A549 (cell line): Measurements from ENCODE around the gene CABP5. TPM values are rescaled to one million over a fixed set of nuclear protein-coding genes. Genes with fewer than 3 reads are reported as not detected.

Experiments used
- ATAC-seq, 2 experiments: fragments of 200-7000 bp in 1 of 2; fragments of >200 bp in 1 of 2; cut with Nextera tagmentation in 1 of 2; cut with Tn5 transposase in 1 of 2; 3 replicates each; pipeline versions ENCODE4 v1.8.0 to v1.9.1; 2018 to 2020; ENCODE audit warnings: mild to moderate bottlenecking in 1 of 2, moderate library complexity in 1 of 2
- CTCF ChIA-PET: fragments of 300-600 bp; sonication (Branson Sonifier 250); formaldehyde crosslinking; extraction: SDS; loops from one replicate; lab custom pipeline; 2021; ENCODE audit warnings: antibody characterized with exemption, inconsistent platforms; lab: Yijun Ruan, JAX
- POLR2A ChIA-PET: fragments of 350-600 bp; formaldehyde crosslinking; extraction: SDS; loops from one replicate; lab custom pipeline; 2021; ENCODE audit warnings: antibody characterized with exemption, inconsistent platforms; lab: Yijun Ruan, JAX
- DNase-seq, 2 experiments: peaks; one replicate each; pipeline versions ENCODE4 v3.0.0 to v3.0.0-alpha.2; 2011 to 2016; ENCODE audit warnings: low read depth in 1 of 2, low spot score in 1 of 2
- FAIRE-seq: peaks from 2 replicates; lab custom pipeline; 2011; peaks lifted over from hg19 to GRCh38; lab: Jason Lieb, UNC
- H3K27ac ChIP-seq, 2 experiments: fragments of >200 bp; sonication (Bioruptor Twin); formaldehyde crosslinking; 3 replicates each; pipeline ENCODE4 v1.5.1; 2016 to 2017
- H3K4me1 ChIP-seq: fragments of >200 bp; sonication (Bioruptor Twin); formaldehyde crosslinking; 3 replicates; pipeline ENCODE4 v1.6.1; 2016
- H3K4me2 ChIP-seq: fragments of >200 bp; sonication (Bioruptor Twin); formaldehyde crosslinking; 3 replicates; pipeline ENCODE4 v1.6.1; 2016
- H3K4me3 ChIP-seq: fragments of >200 bp; sonication (Bioruptor Twin); formaldehyde crosslinking; 3 replicates; pipeline ENCODE4 v1.5.1; 2016
- H3K9me3 ChIP-seq: fragments of >200 bp; sonication (Bioruptor Twin); formaldehyde crosslinking; 3 replicates; pipeline ENCODE4 v1.6.1; 2016
- BHLHE40 ChIP-seq: IDR thresholded peaks from 2 replicates; pipeline ENCODE4 v1.6.1; 2012; ENCODE audit warnings: low read depth, low read length, inconsistent platforms
- CBX2 ChIP-seq: fragments of 200-600 bp; sonication (generic); IDR thresholded peaks from 2 replicates; pipeline ENCODE4 v1.6.1; 2016; ENCODE audit warnings: low read depth, mild to moderate bottlenecking, borderline replicate concordance
- CBX8 ChIP-seq: fragments of 200-600 bp; sonication (generic); IDR thresholded peaks from 2 replicates; pipeline ENCODE4 v1.6.1; 2016
- CEBPB ChIP-seq, 2 experiments: fragments of >200 bp in 1 of 2; sonication (Bioruptor Twin) in 1 of 2; formaldehyde crosslinking in 1 of 2; IDR thresholded peaks; 2 replicates each; pipeline ENCODE4 v1.6.1; 2012 to 2016
- CHD4 ChIP-seq: fragments of 200-600 bp; sonication (generic); IDR thresholded peaks from 2 replicates; pipeline ENCODE4 v1.6.1; 2016; ENCODE audit warnings: antibody characterized with exemption, mild to moderate bottlenecking, borderline replicate concordance
- EP300 ChIP-seq, 2 experiments: fragments of >200 bp; sonication (Bioruptor Twin); formaldehyde crosslinking; IDR thresholded peaks; 2 replicates in 1 of 2; 3 replicates in 1 of 2; pipeline ENCODE4 v1.6.1; 2016 to 2017
- FOSB ChIP-seq: fragments of 250-450 bp; sonication (Bioruptor Pico); IDR thresholded peaks from 2 replicates; pipeline ENCODE4 v1.5.0; 2020; ENCODE audit warnings: mild to moderate bottlenecking, moderate library complexity
- FOSL2 ChIP-seq, 2 experiments: fragments of 450-650 bp in 1 of 2; fragments of >200 bp in 1 of 2; sonication (Bioruptor Twin) in 1 of 2; formaldehyde crosslinking; IDR thresholded peaks; 2 replicates each; pipeline versions ENCODE4 v1.5.0 to v1.6.1; 2016 to 2020; ENCODE audit warnings: mild to moderate bottlenecking in 1 of 2, moderate library complexity in 1 of 2
- FOXS1 ChIP-seq: fragments of 250-450 bp; sonication (Bioruptor Pico); IDR thresholded peaks from 2 replicates; pipeline ENCODE4 v1.5.0; 2020; ENCODE audit warnings: mild to moderate bottlenecking, moderate library complexity
- HEYL ChIP-seq: fragments of 250-450 bp; sonication (Bioruptor Pico); IDR thresholded peaks from 2 replicates; pipeline ENCODE4 v1.8.0; 2021; ENCODE audit warnings: mild to moderate bottlenecking, moderate library complexity
- JUN ChIP-seq, 2 experiments: fragments of >200 bp; sonication (Bioruptor Twin); formaldehyde crosslinking; IDR thresholded peaks; 2 replicates in 1 of 2; 3 replicates in 1 of 2; pipeline ENCODE4 v1.6.1; 2016 to 2017
- MYC ChIP-seq: IDR thresholded peaks from 2 replicates; pipeline ENCODE4 v1.6.1; 2012; ENCODE audit warnings: mild to moderate bottlenecking, inconsistent platforms, low read length, improper control_type of control experiment, borderline replicate concordance
- NPAS2 ChIP-seq: fragments of 250-450 bp; sonication (Bioruptor Pico); IDR thresholded peaks from 2 replicates; pipeline ENCODE4 v1.8.0; 2022; ENCODE audit warnings: mild to moderate bottlenecking, moderate library complexity, borderline replicate concordance
- NR3C1 ChIP-seq: fragments of >200 bp; sonication (Bioruptor Twin); formaldehyde crosslinking; IDR thresholded peaks from 3 replicates; pipeline ENCODE4 v1.6.1; 2017
- SMC3 ChIP-seq: fragments of >200 bp; sonication (Bioruptor Twin); formaldehyde crosslinking; IDR thresholded peaks from 3 replicates; pipeline ENCODE4 v1.6.1; 2018; ENCODE audit warnings: inconsistent platforms
- TFCP2L1 ChIP-seq: fragments of 250-450 bp; sonication (Bioruptor Pico); IDR thresholded peaks from 2 replicates; pipeline ENCODE4 v1.5.0; 2021; ENCODE audit warnings: mild to moderate bottlenecking
- TP53 ChIP-seq: fragments of 250-450 bp; sonication (Bioruptor Pico); IDR thresholded peaks from 2 replicates; pipeline ENCODE4 v1.5.0; 2021; ENCODE audit warnings: mild to moderate bottlenecking, moderate library complexity
- ZC3H11A ChIP-seq: fragments of 450-650 bp; IDR thresholded peaks from 2 replicates; pipeline ENCODE4 v1.6.1; 2014; ENCODE audit warnings: antibody characterized with exemption, mild to moderate bottlenecking
- ZNF302 ChIP-seq: fragments of 250-450 bp; sonication (Bioruptor Pico); IDR thresholded peaks from 2 replicates; pipeline ENCODE4 v1.9.0; 2021; ENCODE audit warnings: inconsistent platforms, mild to moderate bottlenecking, moderate library complexity
- WGBS: methylation state at CpG from one replicate; pipeline ENCODE4 v1.1.6; 2017; ENCODE audit errors: missing lambda C conversion rate; 5-methylcytosine and 5-hydroxymethylcytosine counted together
- polyA plus RNA-seq, 4 experiments: library from polyadenylated mRNA; depleted of rRNA in 3 of 4; stranded (reverse); fragments of >200 nt; fragmentation: RNase III in 1 of 4; extraction: RNeasy Plus Mini Kit Qiagen cat#74134 plus additional on column Dnase treatment in 1 of 4; gene quantifications; 2 replicates in 3 of 4; 3 replicates in 1 of 4; pipeline ENCODE4 v1.2.3, GENCODE V29; 2011 to 2017
- TF ChIP-seq, protein P1 (sequence below): fragments of 200-600 bp; sonication (generic); IDR thresholded peaks from 2 replicates; pipeline ENCODE4 v1.6.1; 2016; ENCODE audit warnings: antibody characterized with exemption, mild to moderate bottlenecking, moderate library complexity
- TF ChIP-seq, protein P2 (sequence below): fragments of 450-650 bp; IDR thresholded peaks from 2 replicates; pipeline ENCODE4 v1.6.1; 2014; ENCODE audit warnings: antibody characterized with exemption
- TF ChIP-seq, protein P3 (sequence below): IDR thresholded peaks from 2 replicates; pipeline ENCODE4 v1.6.1; 2012; ENCODE audit warnings: low read depth, borderline replicate concordance
- TF ChIP-seq, protein P4 (sequence below): IDR thresholded peaks from 2 replicates; pipeline ENCODE4 v1.6.1; 2012
- TF ChIP-seq, protein P5 (sequence below): fragments of >200 bp; sonication (Bioruptor Twin); formaldehyde crosslinking; IDR thresholded peaks from 3 replicates; pipeline ENCODE4 v1.6.1; 2016
- TF ChIP-seq, protein P6 (sequence below): fragments of >200 bp; sonication (Bioruptor Twin); formaldehyde crosslinking; IDR thresholded peaks from 2 replicates; pipeline ENCODE4 v1.6.1; 2016

CABP5 gene
- polyA plus RNA-seq, 2 of the 4 experiments (the other 2 are of a cell fraction), result not detected

DNA sequence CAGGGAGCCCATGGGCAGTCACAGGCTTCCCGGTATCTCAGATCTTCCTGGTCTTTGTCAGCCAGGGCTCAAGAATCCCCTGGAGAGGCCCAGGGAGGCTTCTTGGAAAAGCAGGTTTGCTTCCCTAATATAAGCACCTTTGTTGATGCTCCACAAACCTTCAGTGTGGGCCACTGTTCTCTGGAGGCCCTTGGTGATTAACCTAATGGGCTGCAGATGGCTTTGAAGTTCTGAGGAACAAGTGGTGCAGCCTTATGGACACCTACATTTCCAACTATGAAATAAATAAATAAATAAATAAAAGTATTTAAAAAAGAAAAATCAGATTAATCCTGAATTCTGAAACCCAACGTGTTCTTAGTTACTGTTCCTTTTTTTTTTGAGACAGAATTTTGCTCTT lies 51.8 kb downstream of the CABP5 start, which contains the start of gene BSPH1:
Gene BSPH1, minus strand, starts transcription at position 101 of the 400 bp plus-strand sequence. Its CDS starts 89 bp downstream, at position 12.
- FAIRE-seq (no peak), DNase-seq (no peak), ATAC-seq (no peak)
- no peaks in the 10 kb centered on the region for H3K4me1 ChIP-seq
- POLR2A ChIA-PET, result no interaction called here
- CTCF ChIA-PET, result no interaction called here
- no peak within 1 kb of the TSS for H3K4me3 ChIP-seq
- no peak within 1 kb of the TSS for H3K4me2 ChIP-seq
- no peak for TF ChIP-seq MYC
- TF ChIP-seq JUN (IDR thresholded peaks at IDR 0.05), result no peak
- no peak for TF ChIP-seq EP300 (IDR thresholded peaks at IDR 0.05)
- TF ChIP-seq, protein P1, sequence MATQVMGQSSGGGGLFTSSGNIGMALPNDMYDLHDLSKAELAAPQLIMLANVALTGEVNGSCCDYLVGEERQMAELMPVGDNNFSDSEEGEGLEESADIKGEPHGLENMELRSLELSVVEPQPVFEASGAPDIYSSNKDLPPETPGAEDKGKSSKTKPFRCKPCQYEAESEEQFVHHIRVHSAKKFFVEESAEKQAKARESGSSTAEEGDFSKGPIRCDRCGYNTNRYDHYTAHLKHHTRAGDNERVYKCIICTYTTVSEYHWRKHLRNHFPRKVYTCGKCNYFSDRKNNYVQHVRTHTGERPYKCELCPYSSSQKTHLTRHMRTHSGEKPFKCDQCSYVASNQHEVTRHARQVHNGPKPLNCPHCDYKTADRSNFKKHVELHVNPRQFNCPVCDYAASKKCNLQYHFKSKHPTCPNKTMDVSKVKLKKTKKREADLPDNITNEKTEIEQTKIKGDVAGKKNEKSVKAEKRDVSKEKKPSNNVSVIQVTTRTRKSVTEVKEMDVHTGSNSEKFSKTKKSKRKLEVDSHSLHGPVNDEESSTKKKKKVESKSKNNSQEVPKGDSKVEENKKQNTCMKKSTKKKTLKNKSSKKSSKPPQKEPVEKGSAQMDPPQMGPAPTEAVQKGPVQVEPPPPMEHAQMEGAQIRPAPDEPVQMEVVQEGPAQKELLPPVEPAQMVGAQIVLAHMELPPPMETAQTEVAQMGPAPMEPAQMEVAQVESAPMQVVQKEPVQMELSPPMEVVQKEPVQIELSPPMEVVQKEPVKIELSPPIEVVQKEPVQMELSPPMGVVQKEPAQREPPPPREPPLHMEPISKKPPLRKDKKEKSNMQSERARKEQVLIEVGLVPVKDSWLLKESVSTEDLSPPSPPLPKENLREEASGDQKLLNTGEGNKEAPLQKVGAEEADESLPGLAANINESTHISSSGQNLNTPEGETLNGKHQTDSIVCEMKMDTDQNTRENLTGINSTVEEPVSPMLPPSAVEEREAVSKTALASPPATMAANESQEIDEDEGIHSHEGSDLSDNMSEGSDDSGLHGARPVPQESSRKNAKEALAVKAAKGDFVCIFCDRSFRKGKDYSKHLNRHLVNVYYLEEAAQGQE, result no peak
- TF ChIP-seq CBX2, result no peak
- TF ChIP-seq, protein P2, sequence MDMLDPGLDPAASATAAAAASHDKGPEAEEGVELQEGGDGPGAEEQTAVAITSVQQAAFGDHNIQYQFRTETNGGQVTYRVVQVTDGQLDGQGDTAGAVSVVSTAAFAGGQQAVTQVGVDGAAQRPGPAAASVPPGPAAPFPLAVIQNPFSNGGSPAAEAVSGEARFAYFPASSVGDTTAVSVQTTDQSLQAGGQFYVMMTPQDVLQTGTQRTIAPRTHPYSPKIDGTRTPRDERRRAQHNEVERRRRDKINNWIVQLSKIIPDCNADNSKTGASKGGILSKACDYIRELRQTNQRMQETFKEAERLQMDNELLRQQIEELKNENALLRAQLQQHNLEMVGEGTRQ, result no peak
- TF ChIP-seq BHLHE40, result no peak
- no peak for TF ChIP-seq CBX8
- no peak for TF ChIP-seq FOXS1
- no peak for TF ChIP-seq NPAS2 (CRISPR knock-in tag)
- TF ChIP-seq SMC3, result no peak
- no peak for TF ChIP-seq ZNF302
- TF ChIP-seq, protein P3, sequence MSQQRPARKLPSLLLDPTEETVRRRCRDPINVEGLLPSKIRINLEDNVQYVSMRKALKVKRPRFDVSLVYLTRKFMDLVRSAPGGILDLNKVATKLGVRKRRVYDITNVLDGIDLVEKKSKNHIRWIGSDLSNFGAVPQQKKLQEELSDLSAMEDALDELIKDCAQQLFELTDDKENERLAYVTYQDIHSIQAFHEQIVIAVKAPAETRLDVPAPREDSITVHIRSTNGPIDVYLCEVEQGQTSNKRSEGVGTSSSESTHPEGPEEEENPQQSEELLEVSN, result no peak
- TF ChIP-seq NR3C1, result no peak
- TF ChIP-seq CHD4, result no peak
- no peak for TF ChIP-seq ZC3H11A
- H3K27ac ChIP-seq, result no peak within 1 kb of the TSS
- H3K9me3 ChIP-seq, result no peaks in the 10 kb centered on the region
- WGBS, result 13% methylated on average over 2 of the region's 2 CpGs

DNA sequence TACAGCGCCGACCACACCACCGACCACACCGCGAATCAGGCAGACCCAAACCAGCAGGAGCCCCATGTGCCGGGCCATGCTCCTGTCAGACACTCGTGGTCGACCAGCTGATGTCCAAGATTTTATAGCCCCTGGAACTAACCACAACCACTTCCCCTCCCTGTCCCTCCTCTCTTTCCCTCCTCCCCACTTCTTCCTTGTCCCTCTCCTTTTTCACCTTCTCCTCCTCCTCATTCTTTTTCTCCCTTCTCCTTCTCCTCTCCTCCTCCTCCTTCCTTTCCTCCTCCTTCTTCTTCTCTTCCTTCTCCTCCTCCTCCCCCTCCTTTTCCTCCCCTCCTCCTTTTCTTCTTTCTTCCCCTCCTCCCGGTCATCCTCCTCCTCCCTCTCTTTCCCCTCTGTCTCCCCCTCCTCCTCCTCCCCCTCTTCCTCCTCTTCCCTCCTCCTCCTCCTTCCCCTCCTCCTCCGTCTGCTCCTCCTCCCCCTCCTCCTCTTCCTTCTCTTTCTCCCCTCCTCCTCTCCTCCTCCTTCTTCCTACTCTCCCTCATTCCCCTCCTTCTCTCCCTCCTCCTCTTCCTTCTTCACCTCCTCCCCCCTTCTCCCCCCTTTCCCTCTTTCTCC lies 52.6 kb downstream of the CABP5 start:
- 66% methylated on average over 9 of the region's 10 CpGs for WGBS
- Histone ChIP-seq H3K27ac (no peak overlapping the region), H3K4me2 (no peak overlapping the region), H3K4me3 (no peak overlapping the region), H3K4me1 (no peaks in the 10 kb centered on the region), H3K9me3 (no peaks in the 10 kb centered on the region)
- TF ChIP-seq, protein P4, sequence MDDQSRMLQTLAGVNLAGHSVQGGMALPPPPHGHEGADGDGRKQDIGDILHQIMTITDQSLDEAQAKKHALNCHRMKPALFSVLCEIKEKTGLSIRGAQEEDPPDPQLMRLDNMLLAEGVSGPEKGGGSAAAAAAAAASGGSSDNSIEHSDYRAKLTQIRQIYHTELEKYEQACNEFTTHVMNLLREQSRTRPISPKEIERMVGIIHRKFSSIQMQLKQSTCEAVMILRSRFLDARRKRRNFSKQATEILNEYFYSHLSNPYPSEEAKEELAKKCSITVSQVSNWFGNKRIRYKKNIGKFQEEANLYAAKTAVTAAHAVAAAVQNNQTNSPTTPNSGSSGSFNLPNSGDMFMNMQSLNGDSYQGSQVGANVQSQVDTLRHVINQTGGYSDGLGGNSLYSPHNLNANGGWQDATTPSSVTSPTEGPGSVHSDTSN, result no peak
- TF ChIP-seq TFCP2L1 (CRISPR knock-in tag), result no peak
- TF ChIP-seq, protein P5, sequence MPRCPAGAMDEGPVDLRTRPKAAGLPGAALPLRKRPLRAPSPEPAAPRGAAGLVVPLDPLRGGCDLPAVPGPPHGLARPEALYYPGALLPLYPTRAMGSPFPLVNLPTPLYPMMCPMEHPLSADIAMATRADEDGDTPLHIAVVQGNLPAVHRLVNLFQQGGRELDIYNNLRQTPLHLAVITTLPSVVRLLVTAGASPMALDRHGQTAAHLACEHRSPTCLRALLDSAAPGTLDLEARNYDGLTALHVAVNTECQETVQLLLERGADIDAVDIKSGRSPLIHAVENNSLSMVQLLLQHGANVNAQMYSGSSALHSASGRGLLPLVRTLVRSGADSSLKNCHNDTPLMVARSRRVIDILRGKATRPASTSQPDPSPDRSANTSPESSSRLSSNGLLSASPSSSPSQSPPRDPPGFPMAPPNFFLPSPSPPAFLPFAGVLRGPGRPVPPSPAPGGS, result no peak
- TF ChIP-seq CEBPB (IDR thresholded peaks at IDR 0.05), result no peak
- TF ChIP-seq BHLHE40, result no peak
- TF ChIP-seq FOSB (CRISPR knock-in tag), result no peak
- no peak for TF ChIP-seq EP300 (IDR thresholded peaks at IDR 0.05)
- no peak for TF ChIP-seq MYC
- TF ChIP-seq ZC3H11A, result no peak
- TF ChIP-seq TP53 (CRISPR knock-in tag), result no peak
- no peak for TF ChIP-seq FOSL2 (IDR thresholded peaks at IDR 0.05)
- no peak for TF ChIP-seq FOSL2 (CRISPR knock-in tag; IDR thresholded peaks at IDR 0.05)
- TF ChIP-seq, protein P6, sequence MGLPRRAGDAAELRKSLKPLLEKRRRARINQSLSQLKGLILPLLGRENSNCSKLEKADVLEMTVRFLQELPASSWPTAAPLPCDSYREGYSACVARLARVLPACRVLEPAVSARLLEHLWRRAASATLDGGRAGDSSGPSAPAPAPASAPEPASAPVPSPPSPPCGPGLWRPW, result no peak
- no peak for TF ChIP-seq HEYL (CRISPR knock-in tag)
- ChIA-PET CTCF (no interaction called here), POLR2A (no interaction called here)
- no peak for FAIRE-seq
- DNase-seq, result no peak
- no peak for ATAC-seq
